Stimulated activated CD8-positive, alpha-beta memory T cell treated with anti-CD3 and anti-CD28 coated beads, Interleukin-12 subunit alpha, Interleukin-12 subunit beta, amount 100 ng/mL, for 24 hours (primary cell): ENCODE measurements around the gene PLGRKT.
"Not testable (repeated sequence)": the region's sequence is repeated elsewhere in the genome, so short reads cannot be mapped to it uniquely, and the experiment has no call there.

Source experiments
- DNase-seq: peaks from one replicate; pipeline ENCODE4 v3.0.0-alpha.2; 2020; ENCODE audit errors: extremely low read depth

The PLGRKT gene

DNA sequence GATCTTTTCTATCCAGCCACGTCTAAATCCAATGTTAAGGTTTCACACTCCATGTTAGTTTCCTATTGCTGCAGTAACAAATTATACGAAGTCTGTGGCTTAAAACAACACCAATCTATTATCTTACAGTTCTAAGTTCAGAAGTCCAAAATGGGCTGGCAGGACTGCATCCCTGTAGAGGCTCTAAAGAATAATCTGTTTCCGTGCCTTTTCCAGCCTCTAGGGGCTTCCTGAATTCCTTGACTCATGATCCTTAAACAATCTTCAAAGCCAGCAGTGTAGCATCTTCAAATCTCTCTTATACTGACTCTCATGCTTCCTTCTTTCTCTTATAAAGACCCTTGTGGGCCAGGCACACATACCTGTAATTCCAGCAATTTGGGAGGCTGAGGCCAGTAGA lies 6.8 kb downstream of the PLGRKT start:
- DNase-seq = no peak

DNA sequence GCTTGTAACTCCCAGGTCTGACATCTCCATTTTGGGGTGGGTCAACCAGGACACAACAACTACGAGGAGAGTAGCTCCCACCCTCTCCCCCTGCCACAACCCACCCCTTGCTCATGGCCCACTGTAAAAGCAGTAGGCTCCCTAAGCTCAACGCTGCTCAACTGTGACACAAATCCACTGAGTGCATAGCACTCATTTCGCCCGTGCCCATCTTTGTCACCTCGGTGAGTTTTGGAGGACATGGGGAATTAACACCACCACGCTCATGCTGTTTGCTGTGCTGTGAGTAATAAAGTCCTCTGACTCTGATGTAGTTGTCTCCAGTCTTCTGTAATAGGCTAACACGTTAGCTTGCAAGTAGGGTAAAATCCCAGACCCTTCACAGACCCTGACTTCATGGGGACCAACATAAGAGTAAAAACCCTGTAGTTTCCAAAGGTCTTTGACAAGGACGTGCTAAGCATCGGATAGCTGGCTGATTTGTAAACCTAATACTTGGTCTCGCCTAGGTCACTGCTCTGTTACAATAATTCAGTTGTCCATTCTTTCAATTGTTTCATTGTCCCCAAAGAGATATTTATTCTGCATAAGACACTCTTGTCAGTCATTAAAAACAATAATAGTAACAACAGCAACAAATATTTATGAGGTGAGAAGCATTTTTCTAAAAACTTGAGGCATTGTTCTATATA lies 7.7 kb downstream of the PLGRKT start:
- DNase-seq = no peak

DNA sequence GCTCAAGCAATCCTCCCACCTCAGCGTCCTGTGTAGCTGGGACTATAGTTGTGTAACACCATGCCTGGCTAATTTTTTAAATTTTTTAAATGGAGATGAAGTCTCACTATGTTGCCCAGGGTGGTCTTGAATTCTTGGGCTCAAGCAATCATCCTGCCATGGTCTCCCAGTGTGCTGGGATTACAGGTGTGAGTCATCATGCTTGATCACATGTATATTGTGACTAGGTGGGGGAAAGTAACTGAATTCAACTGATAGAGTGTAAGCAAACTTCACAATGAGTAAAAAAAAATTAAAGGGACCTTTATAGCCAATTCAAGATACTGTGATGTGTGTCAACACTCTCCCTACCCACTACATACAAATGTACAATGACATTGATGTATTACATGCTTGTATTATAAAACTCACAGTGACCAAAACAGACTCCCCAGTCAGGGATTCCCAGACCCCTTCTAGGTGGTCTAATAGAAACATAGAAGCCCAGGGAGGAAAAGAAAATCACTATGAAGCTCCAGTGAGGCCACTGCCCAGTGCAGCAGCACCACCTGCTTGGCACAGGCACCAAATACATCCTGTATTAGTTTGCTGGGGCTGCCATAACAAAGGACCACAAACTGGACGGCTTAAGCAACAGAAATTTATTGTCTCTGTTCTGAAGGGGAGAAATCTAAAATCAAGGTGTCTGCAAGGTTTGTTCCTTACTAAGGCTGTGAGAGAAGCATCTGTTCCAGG lies 8.8 kb downstream of the PLGRKT start:
- DNase-seq = no peak

DNA sequence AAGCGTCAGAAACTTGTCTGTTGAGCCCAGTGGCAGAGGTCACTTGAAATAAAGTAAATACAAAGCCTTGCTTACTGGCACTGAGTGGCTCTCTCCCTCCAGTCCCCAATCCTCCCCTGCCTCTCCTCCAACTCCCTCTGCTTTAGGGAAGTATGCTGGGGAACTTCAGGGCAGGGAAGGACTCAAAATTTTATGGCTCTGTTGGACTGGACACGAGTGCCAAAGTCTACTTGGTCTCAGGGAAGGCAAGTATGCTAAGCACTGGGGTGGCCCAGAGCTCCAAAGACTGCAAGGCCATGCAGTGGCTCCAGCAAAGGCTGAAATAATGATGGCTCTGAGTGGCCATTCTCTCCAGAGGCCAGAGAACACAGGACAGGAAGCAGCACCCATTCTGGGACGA lies 9.6 kb downstream of the PLGRKT start:
- DNase-seq = no peak

GRCh38 chr9:5427005-5427404 lies 10.7 kb downstream of the PLGRKT start:
- DNase-seq = no peak

DNA sequence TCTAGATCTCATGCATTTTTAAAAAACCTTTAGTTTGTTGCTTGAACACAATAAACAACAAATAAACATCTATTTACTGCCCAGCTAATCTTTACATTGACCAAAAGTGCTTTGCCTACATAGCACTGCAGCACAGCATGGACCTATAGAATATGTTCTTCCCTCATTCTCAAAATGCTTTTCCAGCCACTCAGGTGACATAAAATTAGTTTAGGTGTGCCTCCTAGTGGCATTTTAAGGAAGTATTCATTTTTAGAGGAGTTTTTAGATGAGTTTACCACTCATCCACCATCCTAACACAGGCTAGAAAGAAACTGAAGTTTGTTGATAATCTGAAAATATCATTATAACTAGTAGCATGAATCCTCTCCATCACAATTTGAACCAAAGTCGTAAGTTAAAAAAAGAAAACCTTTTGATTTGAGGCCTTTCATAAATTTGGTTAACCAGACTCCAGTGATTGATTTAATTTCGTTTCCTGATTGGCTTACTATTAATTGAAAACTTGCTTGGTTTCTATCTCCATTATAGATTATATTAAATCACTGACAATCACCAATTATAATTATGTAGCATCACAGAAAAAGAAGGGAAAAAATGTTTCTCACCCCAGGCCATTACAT lies 12.6 kb downstream of the PLGRKT start:
- no peak for DNase-seq

GRCh38 chr9:5422276-5422675 lies 15.4 kb downstream of the PLGRKT start:
- DNase-seq = no peak

GRCh38 chr9:5421163-5421562 lies 16.6 kb downstream of the PLGRKT start:
- DNase-seq = no peak

DNA sequence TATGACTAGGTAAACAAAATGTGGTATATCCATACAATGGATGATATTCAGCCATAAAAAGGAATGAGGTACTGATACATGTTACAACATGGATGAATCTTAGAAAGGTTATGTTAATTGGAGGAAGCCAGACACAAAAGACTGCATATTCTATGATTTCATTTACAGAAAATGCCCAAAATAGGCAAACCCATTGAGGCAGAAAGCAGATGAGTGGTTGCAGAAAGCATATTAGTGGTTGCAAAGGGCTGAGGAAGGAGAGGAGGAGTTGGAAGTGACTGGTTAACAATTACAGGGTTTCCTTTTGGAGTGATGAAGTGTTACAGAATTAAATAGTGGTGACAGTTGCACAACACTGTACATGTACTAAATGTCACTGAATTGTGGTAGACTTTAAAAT lies 17.7 kb downstream of the PLGRKT start:
- DNase-seq = no peak

- no peak for DNase-seq
These were observed 19.2 kb downstream of the PLGRKT start for GRCh38 chr9:5418481-5418880.

DNA sequence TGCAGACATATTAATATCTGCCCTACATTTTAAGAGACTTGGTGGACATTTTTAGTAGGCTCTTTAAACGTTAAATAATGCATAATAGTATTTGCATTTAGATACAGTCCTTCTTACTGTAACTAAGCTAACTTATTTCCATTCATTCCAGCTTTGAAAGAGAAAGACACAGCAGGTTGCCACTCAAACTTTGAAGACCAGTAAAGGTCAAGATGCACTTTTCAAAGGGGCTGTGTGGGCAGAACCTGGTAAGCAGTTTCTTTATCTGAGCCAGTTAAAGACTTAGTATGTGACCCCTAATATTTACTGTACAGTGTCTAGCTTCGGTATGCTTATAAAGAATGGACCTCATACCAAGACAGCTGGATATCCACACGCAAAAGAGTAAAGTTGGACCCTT lies 20.8 kb downstream of the PLGRKT start:
- DNase-seq = no peak

- DNase-seq = no peak
These were observed 29.1 kb downstream of the PLGRKT start for GRCh38 chr9:5408596-5408995.

DNA sequence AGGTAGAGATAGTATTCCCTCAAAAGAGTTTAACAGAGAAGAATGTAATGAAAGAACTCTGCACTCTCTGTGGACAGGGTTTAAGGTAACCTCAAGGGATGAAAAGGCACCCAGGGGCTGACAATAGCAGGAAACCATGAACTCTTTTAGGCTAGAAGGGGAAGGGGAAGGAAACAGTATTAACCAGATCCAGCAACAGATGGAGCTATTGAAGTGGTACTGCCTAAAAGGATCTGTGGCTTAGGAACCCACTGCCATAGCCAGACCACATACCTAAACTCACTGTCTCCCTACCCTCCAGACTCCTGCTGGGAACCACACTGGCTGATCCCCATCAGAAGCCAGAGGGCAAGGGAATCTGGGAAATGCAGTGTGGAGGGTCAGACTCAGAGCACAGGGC lies 35.5 kb downstream of the PLGRKT start:
- DNase-seq = no peak

- not testable (repeated sequence) for DNase-seq
These were observed 40.2 kb downstream of the PLGRKT start for GRCh38 chr9:5397547-5397946.

- DNase-seq = no peak
These were observed 42.3 kb downstream of the PLGRKT start for GRCh38 chr9:5395428-5395827.

DNA sequence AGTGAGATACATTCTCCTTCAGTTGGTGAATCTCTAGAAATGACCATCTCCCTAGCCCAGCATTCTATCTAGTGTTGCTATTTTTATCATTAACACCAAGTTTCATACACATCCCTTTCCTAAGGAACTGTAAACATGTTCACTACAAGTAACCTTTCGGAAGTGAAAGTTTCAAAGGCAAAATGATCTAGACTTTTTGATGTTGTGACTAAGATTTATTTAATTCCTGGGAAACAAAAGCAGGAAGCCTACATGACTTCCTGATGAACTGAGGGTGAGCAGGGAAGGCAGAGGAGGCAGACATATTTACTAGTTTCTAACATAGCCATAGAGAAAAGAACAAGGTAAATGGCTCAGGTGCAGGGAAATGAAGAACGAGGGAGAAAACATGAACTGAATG lies 43.7 kb downstream of the PLGRKT start:
- DNase-seq = not testable (repeated sequence)

GRCh38 chr9:5393497-5393896 lies 44.2 kb downstream of the PLGRKT start:
- no peak for DNase-seq

- DNase-seq = no peak
These were observed 45.4 kb downstream of the PLGRKT start for GRCh38 chr9:5392285-5392684.

- DNase-seq = no peak
These were observed 48.5 kb downstream of the PLGRKT start for GRCh38 chr9:5389109-5389732.

GRCh38 chr9:5388026-5388819 lies 49.5 kb downstream of the PLGRKT start:
- no peak for DNase-seq

DNA sequence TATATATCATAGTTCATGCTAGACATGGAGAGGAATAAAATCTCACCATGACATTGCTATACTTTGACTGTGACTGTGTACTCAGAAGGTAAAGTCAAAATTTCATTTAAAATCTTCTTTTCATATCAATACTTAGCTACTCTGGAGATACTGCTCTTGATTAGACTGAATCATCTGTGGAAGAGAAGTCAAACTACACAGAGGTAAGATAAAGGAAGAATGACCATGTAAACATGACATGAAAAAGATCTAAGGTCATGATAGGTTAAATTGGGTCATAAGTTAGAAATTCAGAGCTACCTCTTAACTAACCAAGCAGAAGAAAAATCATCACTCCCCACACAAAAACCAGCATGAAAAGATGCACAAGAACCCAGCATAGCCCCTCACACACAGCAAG lies 53.3 kb downstream of the PLGRKT start:
- DNase-seq = no peak

GRCh38 chr9:5382479-5382878 lies 55.2 kb downstream of the PLGRKT start:
- DNase-seq = no peak
